ENCODE measurements around the gene TFPI.

The TFPI gene

GRCh38 chr2:187435078-187435477, 119.2 kb downstream of the TFPI start:
- no peak overlapping the region for H3K4me3 ChIP-seq (replicated peaks; ENCODE audit: low read depth, low read length)
- no peak for TF ChIP-seq CTCF (IDR thresholded peaks at IDR 0.05; ENCODE audit: low read depth, low read length, missing control alignments)
- DNase-seq (ENCODE audit: extremely low read depth, low read depth) = no peak

- no peak for TF ChIP-seq CTCF (IDR thresholded peaks at IDR 0.05; ENCODE audit: low read depth, low read length, missing control alignments)
- H3K4me3 ChIP-seq (replicated peaks; ENCODE audit: low read depth, low read length) = no peak overlapping the region
- DNase-seq (ENCODE audit: extremely low read depth, low read depth) = peak; percentile 29
Observed at GRCh38 chr2:187434342-187434785, 119.9 kb downstream of the TFPI start.

- H3K4me3 ChIP-seq (replicated peaks; ENCODE audit: low read depth, low read length) = no peak overlapping the region
- DNase-seq (ENCODE audit: extremely low read depth, low read depth) = no peak
- TF ChIP-seq CTCF (IDR thresholded peaks at IDR 0.05; ENCODE audit: low read depth, low read length, missing control alignments) = no peak
Observed at GRCh38 chr2:187431911-187432310, 122.3 kb downstream of the TFPI start.

- no peak for DNase-seq (ENCODE audit: extremely low read depth, low read depth)
- no peak for TF ChIP-seq CTCF (IDR thresholded peaks at IDR 0.05; ENCODE audit: low read depth, low read length, missing control alignments)
- no peak overlapping the region for H3K4me3 ChIP-seq (replicated peaks; ENCODE audit: low read depth, low read length)
Observed at GRCh38 chr2:187429989-187430388, 124.2 kb downstream of the TFPI start.

GRCh38 chr2:187424146-187424545, 130.1 kb downstream of the TFPI start:
- TF ChIP-seq CTCF (IDR thresholded peaks at IDR 0.05; ENCODE audit: low read depth, low read length, missing control alignments) = no peak
- no peak overlapping the region for H3K4me3 ChIP-seq (replicated peaks; ENCODE audit: low read depth, low read length)
- no peak for DNase-seq (ENCODE audit: extremely low read depth, low read depth)

- DNase-seq (ENCODE audit: extremely low read depth, low read depth) = no peak
- TF ChIP-seq CTCF (IDR thresholded peaks at IDR 0.05; ENCODE audit: low read depth, low read length, missing control alignments) = no peak
- no peak overlapping the region for H3K4me3 ChIP-seq (replicated peaks; ENCODE audit: low read depth, low read length)
Observed at GRCh38 chr2:187422282-187422681, 132.0 kb downstream of the TFPI start.

- H3K4me3 ChIP-seq (replicated peaks; ENCODE audit: low read depth, low read length) = no peak overlapping the region
- DNase-seq (ENCODE audit: extremely low read depth, low read depth) = no peak
- no peak for TF ChIP-seq CTCF (IDR thresholded peaks at IDR 0.05; ENCODE audit: low read depth, low read length, missing control alignments)
Observed at GRCh38 chr2:187421519-187421918, 132.7 kb downstream of the TFPI start.

Data from HFF-Myc (cell line).